ENCODE data around the gene DENND1B. TPM values are rescaled to one million over a fixed set of nuclear protein-coding genes. Genes with fewer than 3 reads are reported as not detected.
A peak's percentile ranks its signal among the peaks of the same experiment; 100 is the strongest.

The DENND1B gene
- polyA plus RNA-seq, 4 donors: 5.0 to 16.1 (median 10.2) TPM

GRCh38 chr1:197695961-197696360, 79.3 kb downstream of the DENND1B start:
- FAIRE-seq: peak; percentile 26
- H3K4me3 ChIP-seq (ENCODE audit: low read depth in 1 of 3, low read length in 3 of 3): no peak overlapping the region
- no peak for DNase-seq
- no peaks in the 10 kb centered on the region for H3K36me3 ChIP-seq (ENCODE audit: control insufficient read depth in 3 of 3, insufficient read depth in 2 of 3, low read depth in 1 of 3, low read length in 3 of 3)
- H3K27ac ChIP-seq (ENCODE audit: low read depth in 1 of 3, low read length in 2 of 3): no peak overlapping the region
- H3K4me1 ChIP-seq (ENCODE audit: control insufficient read depth in 3 of 3, insufficient read depth in 2 of 3, low read depth in 1 of 3, low read length in 2 of 3): no peaks in the 10 kb centered on the region
- H3K9me3 ChIP-seq (ENCODE audit: control insufficient read depth in 2 of 2, insufficient read depth in 1 of 2, low read depth in 1 of 2, low read length in 1 of 2): no peaks in the 10 kb centered on the region
- H3K27me3 ChIP-seq (ENCODE audit: control insufficient read depth in 3 of 3, insufficient read depth in 3 of 3, low read length in 3 of 3): no peaks in the 10 kb centered on the region

GRCh38 chr1:197692965-197693364, 82.3 kb downstream of the DENND1B start:
- no peaks in the 10 kb centered on the region for H3K27me3 ChIP-seq (ENCODE audit: control insufficient read depth in 3 of 3, insufficient read depth in 3 of 3, low read length in 3 of 3)
- peak in 1 of 2 donors; percentile 25 for DNase-seq
- peaks cover 0 to 3% of the 10 kb centered on the region in 2 donors for H3K9me3 ChIP-seq (ENCODE audit: control insufficient read depth in 2 of 2, insufficient read depth in 1 of 2, low read depth in 1 of 2, low read length in 1 of 2)
- peaks cover 0 to 4% (median 0%) of the 10 kb centered on the region in 3 donors for H3K36me3 ChIP-seq (ENCODE audit: control insufficient read depth in 3 of 3, insufficient read depth in 2 of 3, low read depth in 1 of 3, low read length in 3 of 3)
- H3K4me3 ChIP-seq (ENCODE audit: low read depth in 1 of 3, low read length in 3 of 3): no peak overlapping the region
- no peak overlapping the region for H3K27ac ChIP-seq (ENCODE audit: low read depth in 1 of 3, low read length in 2 of 3)
- FAIRE-seq: peak; percentile 76
- no peaks in the 10 kb centered on the region for H3K4me1 ChIP-seq (ENCODE audit: control insufficient read depth in 3 of 3, insufficient read depth in 2 of 3, low read depth in 1 of 3, low read length in 2 of 3)

GRCh38 chr1:197691816-197692215, 83.5 kb downstream of the DENND1B start:
- no peak overlapping the region for H3K27ac ChIP-seq (ENCODE audit: low read depth in 1 of 3, low read length in 2 of 3)
- FAIRE-seq: no peak
- 25 to 73% (median 47%) methylated on average over 1 of the region's 1 CpG for WGBS, 3 donors

DNA sequence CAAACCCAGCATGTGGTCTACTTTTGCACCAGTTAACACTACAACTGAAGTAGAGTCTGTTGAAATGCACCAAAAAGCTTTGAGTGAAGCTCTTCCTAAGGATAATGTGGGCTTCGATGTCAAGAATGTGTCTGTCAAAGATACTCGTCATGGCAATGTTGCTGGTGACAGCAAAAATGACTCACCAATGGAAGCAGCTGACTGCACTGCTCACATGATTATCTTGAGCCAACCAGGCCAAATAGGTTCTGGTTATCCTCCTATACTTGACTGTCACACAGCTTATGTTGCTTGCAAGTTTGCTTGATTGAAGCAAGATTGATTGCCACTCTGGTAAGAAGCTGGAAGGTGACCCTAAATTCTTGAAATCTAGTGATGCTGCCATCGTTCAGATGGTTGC, 85.2 kb downstream of the DENND1B start:
- WGBS, 3 donors: 92 to 95% (median 94%) methylated on average over 3 of the region's 3 CpGs
- H3K4me3 ChIP-seq (ENCODE audit: low read depth in 1 of 3, low read length in 3 of 3): no peak overlapping the region
- no peaks in the 10 kb centered on the region for H3K27me3 ChIP-seq (ENCODE audit: control insufficient read depth in 3 of 3, insufficient read depth in 3 of 3, low read length in 3 of 3)
- FAIRE-seq (no peak), DNase-seq (no peak)
- no peak overlapping the region for H3K27ac ChIP-seq (ENCODE audit: low read depth in 1 of 3, low read length in 2 of 3)
- H3K4me1 ChIP-seq (ENCODE audit: control insufficient read depth in 3 of 3, insufficient read depth in 2 of 3, low read depth in 1 of 3, low read length in 2 of 3): no peaks in the 10 kb centered on the region
- peaks cover 0 to 3% of the 10 kb centered on the region in 2 donors for H3K9me3 ChIP-seq (ENCODE audit: control insufficient read depth in 2 of 2, insufficient read depth in 1 of 2, low read depth in 1 of 2, low read length in 1 of 2)
- peaks cover 0 to 4% (median 0%) of the 10 kb centered on the region in 3 donors for H3K36me3 ChIP-seq (ENCODE audit: control insufficient read depth in 3 of 3, insufficient read depth in 2 of 3, low read depth in 1 of 3, low read length in 3 of 3)

More at GRCh38 chr1:197691816-197692215, 83.5 kb downstream of the DENND1B start:
- no peaks in the 10 kb centered on the region for H3K27me3 ChIP-seq (ENCODE audit: control insufficient read depth in 3 of 3, insufficient read depth in 3 of 3, low read length in 3 of 3)
- no peak overlapping the region for H3K4me3 ChIP-seq (ENCODE audit: low read depth in 1 of 3, low read length in 3 of 3)
- peaks cover 0 to 3% of the 10 kb centered on the region in 2 donors for H3K9me3 ChIP-seq (ENCODE audit: control insufficient read depth in 2 of 2, insufficient read depth in 1 of 2, low read depth in 1 of 2, low read length in 1 of 2)
- peak in 1 of 2 donors; percentile 58 for DNase-seq
- H3K4me1 ChIP-seq (ENCODE audit: control insufficient read depth in 3 of 3, insufficient read depth in 2 of 3, low read depth in 1 of 3, low read length in 2 of 3): no peaks in the 10 kb centered on the region
- peaks cover 0 to 4% (median 0%) of the 10 kb centered on the region in 3 donors for H3K36me3 ChIP-seq (ENCODE audit: control insufficient read depth in 3 of 3, insufficient read depth in 2 of 3, low read depth in 1 of 3, low read length in 3 of 3)

GRCh38 chr1:197688233-197688632, 87.0 kb downstream of the DENND1B start:
- Histone ChIP-seq H3K27me3 (ENCODE audit: control insufficient read depth in 3 of 3, insufficient read depth in 3 of 3, low read length in 3 of 3) (no peaks in the 10 kb centered on the region), H3K36me3 (ENCODE audit: control insufficient read depth in 3 of 3, insufficient read depth in 2 of 3, low read depth in 1 of 3, low read length in 3 of 3) (peaks cover 0 to 4% (median 0%) of the 10 kb centered on the region in 3 donors), H3K9me3 (ENCODE audit: control insufficient read depth in 2 of 2, insufficient read depth in 1 of 2, low read depth in 1 of 2, low read length in 1 of 2) (peaks cover 0 to 3% of the 10 kb centered on the region in 2 donors), H3K4me1 (ENCODE audit: control insufficient read depth in 3 of 3, insufficient read depth in 2 of 3, low read depth in 1 of 3, low read length in 2 of 3) (no peaks in the 10 kb centered on the region), H3K4me3 (ENCODE audit: low read depth in 1 of 3, low read length in 3 of 3) (no peak overlapping the region), H3K27ac (ENCODE audit: low read depth in 1 of 3, low read length in 2 of 3) (no peak overlapping the region)
- FAIRE-seq (no peak), DNase-seq (no peak)
- 97 to 100% (median 98%) methylated on average over 1 of the region's 1 CpG for WGBS, 3 donors

DNA sequence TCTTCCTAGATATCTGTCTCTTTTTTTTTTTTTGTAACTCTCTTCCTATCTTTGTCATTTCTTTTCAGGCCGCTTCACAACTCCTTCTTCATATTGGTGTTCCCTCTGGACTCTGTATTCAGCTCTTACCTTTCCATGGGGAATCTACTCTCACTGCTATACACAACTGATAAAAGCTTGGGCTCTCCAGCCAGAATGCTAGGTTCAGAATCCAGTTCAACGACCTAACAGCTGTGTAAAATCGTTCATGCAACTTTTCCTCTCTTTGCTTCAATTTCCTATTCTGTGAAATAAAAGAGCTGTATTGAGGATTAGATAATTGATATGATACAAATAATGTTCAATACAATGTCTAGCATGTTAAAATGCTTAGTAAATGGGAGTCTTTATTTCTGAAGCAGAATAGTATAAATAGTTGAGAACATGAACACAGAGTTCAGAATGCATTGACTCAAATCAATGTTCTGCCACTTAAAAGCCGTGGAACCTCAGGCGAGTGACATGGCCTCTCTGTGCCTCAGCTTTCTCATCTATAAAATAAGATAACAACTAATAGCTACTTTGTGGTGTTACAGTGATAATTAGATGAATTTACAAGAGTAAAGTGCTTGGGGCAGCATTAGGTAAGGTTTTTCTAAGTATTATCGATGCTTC, 88.5 kb downstream of the DENND1B start:
- Histone ChIP-seq H3K36me3 (ENCODE audit: control insufficient read depth in 3 of 3, insufficient read depth in 2 of 3, low read depth in 1 of 3, low read length in 3 of 3) (peaks cover 0 to 4% (median 0%) of the 10 kb centered on the region in 3 donors), H3K27me3 (ENCODE audit: control insufficient read depth in 3 of 3, insufficient read depth in 3 of 3, low read length in 3 of 3) (no peaks in the 10 kb centered on the region), H3K27ac (ENCODE audit: low read depth in 1 of 3, low read length in 2 of 3) (no peak overlapping the region), H3K9me3 (ENCODE audit: control insufficient read depth in 2 of 2, insufficient read depth in 1 of 2, low read depth in 1 of 2, low read length in 1 of 2) (peaks cover 0 to 3% of the 10 kb centered on the region in 2 donors), H3K4me1 (ENCODE audit: control insufficient read depth in 3 of 3, insufficient read depth in 2 of 3, low read depth in 1 of 3, low read length in 2 of 3) (no peaks in the 10 kb centered on the region), H3K4me3 (ENCODE audit: low read depth in 1 of 3, low read length in 3 of 3) (no peak overlapping the region)
- DNase-seq (no peak), FAIRE-seq (no peak)
- 82 to 86% (median 83%) methylated on average over 6 of the region's 6 CpGs for WGBS, 3 donors

DNA sequence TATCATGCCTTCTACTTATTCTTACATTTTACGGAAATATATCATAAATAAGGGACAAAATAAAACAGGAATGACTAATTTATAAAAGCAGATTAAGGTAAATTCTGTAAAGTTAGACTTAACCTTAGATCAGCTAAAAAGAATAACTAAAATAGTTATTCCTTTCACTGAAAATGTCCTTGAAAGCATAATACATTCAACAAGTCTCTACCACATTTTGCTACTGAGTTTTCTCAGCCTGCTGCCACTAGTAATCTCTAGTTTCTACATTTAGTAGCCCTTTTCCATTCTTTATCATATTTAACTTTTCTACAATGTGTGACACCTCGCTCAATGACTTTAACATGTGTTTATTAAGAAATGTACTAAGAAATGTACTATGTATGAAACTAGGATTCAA, 89.0 kb downstream of the DENND1B start:
- FAIRE-seq: no peak
- no peaks in the 10 kb centered on the region for H3K4me1 ChIP-seq (ENCODE audit: control insufficient read depth in 3 of 3, insufficient read depth in 2 of 3, low read depth in 1 of 3, low read length in 2 of 3)

DNA sequence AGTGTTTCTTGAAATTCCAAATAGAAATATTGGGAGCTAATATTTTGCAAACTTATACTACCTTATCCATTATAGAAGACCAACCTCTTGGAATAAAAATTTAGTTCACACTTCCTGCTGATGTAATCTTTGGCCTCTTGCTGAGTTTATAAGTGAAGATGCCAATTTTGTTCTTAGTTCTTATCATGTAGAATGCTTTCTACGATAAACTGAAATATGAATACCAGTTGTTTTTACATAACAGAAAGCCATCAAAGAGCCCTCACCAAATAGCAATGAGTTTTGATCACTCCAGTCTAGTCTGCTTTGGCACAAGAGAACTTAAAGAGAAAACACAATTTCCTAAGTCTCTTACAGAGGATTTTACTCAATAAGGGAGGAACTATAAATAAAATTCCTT, 89.5 kb downstream of the DENND1B start:
- no peak for FAIRE-seq

More for the DNA sequence above, 89.0 kb downstream of the DENND1B start:
- H3K27ac ChIP-seq (ENCODE audit: low read depth in 1 of 3, low read length in 2 of 3): no peak overlapping the region
- no peak overlapping the region for H3K4me3 ChIP-seq (ENCODE audit: low read depth in 1 of 3, low read length in 3 of 3)
- no peak for DNase-seq
- peaks cover 0 to 4% (median 0%) of the 10 kb centered on the region in 3 donors for H3K36me3 ChIP-seq (ENCODE audit: control insufficient read depth in 3 of 3, insufficient read depth in 2 of 3, low read depth in 1 of 3, low read length in 3 of 3)
- H3K9me3 ChIP-seq (ENCODE audit: control insufficient read depth in 2 of 2, insufficient read depth in 1 of 2, low read depth in 1 of 2, low read length in 1 of 2): peaks cover 0 to 3% of the 10 kb centered on the region in 2 donors
- no peaks in the 10 kb centered on the region for H3K27me3 ChIP-seq (ENCODE audit: control insufficient read depth in 3 of 3, insufficient read depth in 3 of 3, low read length in 3 of 3)
- 85 to 98% (median 88%) methylated on average over 2 of the region's 2 CpGs for WGBS, 3 donors

More for the DNA sequence above, 89.5 kb downstream of the DENND1B start:
- H3K4me1 ChIP-seq (ENCODE audit: control insufficient read depth in 3 of 3, insufficient read depth in 2 of 3, low read depth in 1 of 3, low read length in 2 of 3): no peaks in the 10 kb centered on the region
- peaks cover 0 to 3% of the 10 kb centered on the region in 2 donors for H3K9me3 ChIP-seq (ENCODE audit: control insufficient read depth in 2 of 2, insufficient read depth in 1 of 2, low read depth in 1 of 2, low read length in 1 of 2)
- no peak overlapping the region for H3K4me3 ChIP-seq (ENCODE audit: low read depth in 1 of 3, low read length in 3 of 3)
- H3K27ac ChIP-seq (ENCODE audit: low read depth in 1 of 3, low read length in 2 of 3): no peak overlapping the region
- 21 to 38% (median 32%) methylated on average over 1 of the region's 1 CpG for WGBS, 3 donors
- no peak for DNase-seq
- no peaks in the 10 kb centered on the region for H3K27me3 ChIP-seq (ENCODE audit: control insufficient read depth in 3 of 3, insufficient read depth in 3 of 3, low read length in 3 of 3)
- peaks cover 0 to 4% (median 0%) of the 10 kb centered on the region in 3 donors for H3K36me3 ChIP-seq (ENCODE audit: control insufficient read depth in 3 of 3, insufficient read depth in 2 of 3, low read depth in 1 of 3, low read length in 3 of 3)

Measured in small intestine (tissue), 7 donors.